HG02840 (cell line): ENCODE results near the gene ADAMTS2.

ENCODE experiments used
- ATAC-seq: cut with Tn5 transposase; IDR thresholded peaks from one replicate; pipeline ENCODE4 v1.9.1; 2021; ENCODE audit warnings: mild to moderate bottlenecking, moderate library complexity, moderate number of reproducible peaks; ENCODE audit not compliant: unreplicated experiment, low FRiP score

Gene ADAMTS2

GRCh38 chr5:179373101-179373934, 28.1 kb upstream of the ADAMTS2 start:
- ATAC-seq = no peak

- ATAC-seq = no peak
These were observed 26.7 kb upstream of the ADAMTS2 start for GRCh38 chr5:179371681-179372680.

- ATAC-seq = no peak
These were observed 25.9 kb upstream of the ADAMTS2 start for GRCh38 chr5:179371121-179371510.

- no peak for ATAC-seq
These were observed 25.3 kb upstream of the ADAMTS2 start for GRCh38 chr5:179370490-179371120.

- ATAC-seq = no peak
These were observed 24.2 kb upstream of the ADAMTS2 start for GRCh38 chr5:179369530-179369884.

- no peak for ATAC-seq
These were observed 23.7 kb upstream of the ADAMTS2 start for GRCh38 chr5:179368806-179369529.

GRCh38 chr5:179368126-179368805, 23.0 kb upstream of the ADAMTS2 start:
- no peak for ATAC-seq

- ATAC-seq = no peak
These were observed 22.2 kb upstream of the ADAMTS2 start for GRCh38 chr5:179367491-179367890.

- ATAC-seq = no peak
These were observed 17.1 kb upstream of the ADAMTS2 start for GRCh38 chr5:179362355-179362754.

- ATAC-seq = no peak
These were observed 15.9 kb upstream of the ADAMTS2 start for GRCh38 chr5:179361037-179361603.

- no peak for ATAC-seq
These were observed 11.8 kb upstream of the ADAMTS2 start for GRCh38 chr5:179357031-179357430.

- no peak for ATAC-seq
These were observed 11.0 kb upstream of the ADAMTS2 start for GRCh38 chr5:179355976-179356974.

GRCh38 chr5:179354305-179354882, 9.1 kb upstream of the ADAMTS2 start:
- no peak for ATAC-seq

GRCh38 chr5:179348843-179349242, 3.6 kb upstream of the ADAMTS2 start:
- no peak for ATAC-seq

GRCh38 chr5:179348011-179348530, 2.8 kb upstream of the ADAMTS2 start:
- no peak for ATAC-seq

- no peak for ATAC-seq
These were observed 2.3 kb upstream of the ADAMTS2 start for GRCh38 chr5:179347581-179347980.

GRCh38 chr5:179346875-179347274, 1.6 kb upstream of the ADAMTS2 start:
- ATAC-seq = no peak

- ATAC-seq = no peak
These were observed 1.1 kb upstream of the ADAMTS2 start for GRCh38 chr5:179346401-179346800.
